A549 (cell line): ENCODE measurements around the gene WDR13. TPM values are rescaled to one million over a fixed set of nuclear protein-coding genes. Genes with fewer than 3 reads are reported as not detected.

ENCODE experiments used
- ATAC-seq, 2 experiments: fragments of 200-7000 bp in 1 of 2; fragments of >200 bp in 1 of 2; cut with Nextera tagmentation in 1 of 2; cut with Tn5 transposase in 1 of 2; 3 replicates each; pipeline versions ENCODE4 v1.8.0 to v1.9.1; 2018 to 2020; ENCODE audit warnings: mild to moderate bottlenecking in 1 of 2, moderate library complexity in 1 of 2
- CTCF ChIA-PET: fragments of 300-600 bp; sonication (Branson Sonifier 250); formaldehyde crosslinking; extraction: SDS; loops from one replicate; lab custom pipeline; 2021; ENCODE audit warnings: antibody characterized with exemption, inconsistent platforms; lab: Yijun Ruan, JAX
- POLR2A ChIA-PET: fragments of 350-600 bp; formaldehyde crosslinking; extraction: SDS; loops from one replicate; lab custom pipeline; 2021; ENCODE audit warnings: antibody characterized with exemption, inconsistent platforms; lab: Yijun Ruan, JAX
- DNase-seq, 2 experiments: peaks; one replicate each; pipeline versions ENCODE4 v3.0.0 to v3.0.0-alpha.2; 2011 to 2016; ENCODE audit warnings: low read depth in 1 of 2, low spot score in 1 of 2
- FAIRE-seq: peaks from 2 replicates; lab custom pipeline; 2011; peaks lifted over from hg19 to GRCh38; lab: Jason Lieb, UNC
- H3K27ac ChIP-seq, 2 experiments: fragments of >200 bp; sonication (Bioruptor Twin); formaldehyde crosslinking; 3 replicates each; pipeline ENCODE4 v1.5.1; 2016 to 2017
- H3K4me1 ChIP-seq: fragments of >200 bp; sonication (Bioruptor Twin); formaldehyde crosslinking; 3 replicates; pipeline ENCODE4 v1.6.1; 2016
- H3K4me2 ChIP-seq: fragments of >200 bp; sonication (Bioruptor Twin); formaldehyde crosslinking; 3 replicates; pipeline ENCODE4 v1.6.1; 2016
- H3K4me3 ChIP-seq: fragments of >200 bp; sonication (Bioruptor Twin); formaldehyde crosslinking; 3 replicates; pipeline ENCODE4 v1.5.1; 2016
- H3K9me3 ChIP-seq: fragments of >200 bp; sonication (Bioruptor Twin); formaldehyde crosslinking; 3 replicates; pipeline ENCODE4 v1.6.1; 2016
- BCL3 ChIP-seq: fragments of >200 bp; sonication (Bioruptor Twin); formaldehyde crosslinking; IDR thresholded peaks from 3 replicates; pipeline ENCODE4 v1.6.1; 2016
- BHLHE40 ChIP-seq: IDR thresholded peaks from 2 replicates; pipeline ENCODE4 v1.6.1; 2012; ENCODE audit warnings: low read depth, low read length, inconsistent platforms
- CBX2 ChIP-seq: fragments of 200-600 bp; sonication (generic); IDR thresholded peaks from 2 replicates; pipeline ENCODE4 v1.6.1; 2016; ENCODE audit warnings: low read depth, mild to moderate bottlenecking, borderline replicate concordance
- CBX8 ChIP-seq: fragments of 200-600 bp; sonication (generic); IDR thresholded peaks from 2 replicates; pipeline ENCODE4 v1.6.1; 2016
- CEBPB ChIP-seq, 2 experiments: fragments of >200 bp in 1 of 2; sonication (Bioruptor Twin) in 1 of 2; formaldehyde crosslinking in 1 of 2; IDR thresholded peaks; 2 replicates each; pipeline ENCODE4 v1.6.1; 2012 to 2016
- E2F6 ChIP-seq: IDR thresholded peaks from 2 replicates; pipeline ENCODE4 v1.6.1; 2012; ENCODE audit warnings: low read depth, borderline replicate concordance
- HDAC2 ChIP-seq: fragments of 200-600 bp; sonication (generic); IDR thresholded peaks from 2 replicates; pipeline ENCODE4 v1.6.1; 2016
- HEYL ChIP-seq: fragments of 250-450 bp; sonication (Bioruptor Pico); IDR thresholded peaks from 2 replicates; pipeline ENCODE4 v1.8.0; 2021; ENCODE audit warnings: mild to moderate bottlenecking, moderate library complexity
- HOXA7 ChIP-seq: fragments of 250-450 bp; sonication (Bioruptor Pico); IDR thresholded peaks from 2 replicates; pipeline ENCODE4 v1.5.0; 2020; ENCODE audit warnings: mild to moderate bottlenecking, moderate library complexity
- HOXB13 ChIP-seq: fragments of 250-450 bp; sonication (Bioruptor Pico); IDR thresholded peaks from 2 replicates; pipeline ENCODE4 v1.5.0; 2020; ENCODE audit warnings: low read depth, mild to moderate bottlenecking, moderate library complexity
- JUNB ChIP-seq: fragments of >200 bp; sonication (Bioruptor Twin); formaldehyde crosslinking; IDR thresholded peaks from 2 replicates; pipeline ENCODE4 v1.6.1; 2016
- KDM5A ChIP-seq: fragments of 200-600 bp; sonication (generic); IDR thresholded peaks from 2 replicates; pipeline ENCODE4 v1.6.1; 2016; ENCODE audit warnings: antibody characterized with exemption, mild to moderate bottlenecking
- MAFK ChIP-seq: fragments of 450-650 bp; IDR thresholded peaks from 2 replicates; pipeline ENCODE4 v1.6.1; 2014; ENCODE audit not compliant: partially characterized antibody
- MYC ChIP-seq: IDR thresholded peaks from 2 replicates; pipeline ENCODE4 v1.6.1; 2012; ENCODE audit warnings: mild to moderate bottlenecking, inconsistent platforms, low read length, improper control_type of control experiment, borderline replicate concordance
- NFE2L2 ChIP-seq: fragments of 150-350 bp; conservative IDR thresholded peaks from 2 replicates; pipeline ENCODE4 v1.6.1; 2014; ENCODE audit warnings: low read length
- NR3C1 ChIP-seq: fragments of >200 bp; sonication (Bioruptor Twin); formaldehyde crosslinking; IDR thresholded peaks from 3 replicates; pipeline ENCODE4 v1.6.1; 2017
- PBX3 ChIP-seq: IDR thresholded peaks from 2 replicates; pipeline ENCODE4 v1.6.1; 2012
- POLR2AphosphoS2 ChIP-seq: conservative IDR thresholded peaks from 2 replicates; pipeline ENCODE4 v1.6.1; 2012; ENCODE audit warnings: low read length, improper control_type of control experiment, inconsistent platforms
- RAD21 ChIP-seq, 2 experiments: fragments of >200 bp in 1 of 2; sonication (Bioruptor Twin) in 1 of 2; formaldehyde crosslinking in 1 of 2; IDR thresholded peaks in 1 of 2; conservative IDR thresholded peaks in 1 of 2; 2 replicates in 1 of 2; 3 replicates in 1 of 2; pipeline ENCODE4 v1.6.1; 2012 to 2018; ENCODE audit warnings: inconsistent platforms in 1 of 2
- RCOR1 ChIP-seq: fragments of 150-350 bp; IDR thresholded peaks from 2 replicates; pipeline ENCODE4 v1.6.1; 2014; ENCODE audit warnings: antibody characterized with exemption, low read length, low read depth
- REST ChIP-seq: fragments of 200-600 bp; sonication (generic); IDR thresholded peaks from 2 replicates; pipeline ENCODE4 v1.6.1; 2016; ENCODE audit warnings: antibody characterized with exemption, mild to moderate bottlenecking, moderate library complexity
- SMC3 ChIP-seq: fragments of >200 bp; sonication (Bioruptor Twin); formaldehyde crosslinking; IDR thresholded peaks from 3 replicates; pipeline ENCODE4 v1.6.1; 2018; ENCODE audit warnings: inconsistent platforms
- SREBF2 ChIP-seq: fragments of 450-650 bp; IDR thresholded peaks from 2 replicates; pipeline ENCODE4 v1.6.1; 2014; ENCODE audit warnings: mild to moderate bottlenecking, moderate library complexity
- ZFP36 ChIP-seq: fragments of 450-650 bp; IDR thresholded peaks from 2 replicates; pipeline ENCODE4 v1.6.1; 2014; ENCODE audit warnings: borderline replicate concordance; ENCODE audit not compliant: partially characterized antibody
- ZNF302 ChIP-seq: fragments of 250-450 bp; sonication (Bioruptor Pico); IDR thresholded peaks from 2 replicates; pipeline ENCODE4 v1.9.0; 2021; ENCODE audit warnings: inconsistent platforms, mild to moderate bottlenecking, moderate library complexity
- ZSCAN20 ChIP-seq: fragments of 250-450 bp; sonication (Bioruptor Pico); IDR thresholded peaks from 2 replicates; pipeline ENCODE4 v1.8.0; 2022; ENCODE audit warnings: mild to moderate bottlenecking, moderate library complexity
- WGBS: methylation state at CpG from one replicate; pipeline ENCODE4 v1.1.6; 2017; ENCODE audit errors: missing lambda C conversion rate; 5-methylcytosine and 5-hydroxymethylcytosine counted together
- polyA plus RNA-seq, 4 experiments: library from polyadenylated mRNA; depleted of rRNA in 3 of 4; stranded (reverse); fragments of >200 nt; fragmentation: RNase III in 1 of 4; extraction: RNeasy Plus Mini Kit Qiagen cat#74134 plus additional on column Dnase treatment in 1 of 4; gene quantifications; 2 replicates in 3 of 4; 3 replicates in 1 of 4; pipeline ENCODE4 v1.2.3, GENCODE V29; 2011 to 2017

The WDR13 gene
- polyA plus RNA-seq, 2 of the 4 experiments (the other 2 are of a cell fraction) = 32.4 to 51.9 TPM

GRCh38 chrX:48613502-48614160 lies 16.3 kb downstream of the WDR13 start:
- CTCF ChIA-PET = no interaction called here
- POLR2A ChIA-PET = no interaction called here

GRCh38 chrX:48616576-48616975 lies 19.3 kb downstream of the WDR13 start:
- H3K4me2 ChIP-seq = no peak overlapping the region
- H3K9me3 ChIP-seq = no peaks in the 10 kb centered on the region
- no peak for FAIRE-seq
- WGBS = 59% methylated on average over 5 of the region's 5 CpGs
- no peak overlapping the region; a peak in 1 of 6 replicates for H3K27ac ChIP-seq
- POLR2A ChIA-PET = no interaction called here
- H3K4me3 ChIP-seq = no peak overlapping the region
- CTCF ChIA-PET = interaction anchor here (0.7 to 1.4 kb wide), 4 partner anchors 9 to 326 kb away, joined by 3 to 5 read pairs (median 3); no protein-coding TSS in a partner anchor
- TF ChIP-seq HEYL (CRISPR knock-in tag) (no peak), MAFK (no peak), NR3C1 (no peak), CBX8 (no peak), BCL3 (no peak), RCOR1 (no peak), RAD21 (conservative IDR thresholded peaks at IDR 0.05 in 1 of 2, IDR thresholded peaks at IDR 0.05 in 1 of 2) (no peak)
- DNase-seq = no peak
- ATAC-seq = no peak
- no peaks in the 10 kb centered on the region for H3K4me1 ChIP-seq

More at GRCh38 chrX:48613502-48614160, 16.3 kb downstream of the WDR13 start:
- DNase-seq (no peak), FAIRE-seq (no peak), ATAC-seq (0 out of 6 replicates have a peak, but pooled peaks of 1 of the 2 experiments have one; percentile 37)
- H3K27ac ChIP-seq = no peak overlapping the region
- H3K4me1 ChIP-seq = no peaks in the 10 kb centered on the region
- 71% methylated on average over 6 of the region's 6 CpGs for WGBS
- H3K4me3 ChIP-seq = no peak overlapping the region
- TF ChIP-seq MYC = no peak
- TF ChIP-seq ZFP36 = no peak
- no peak for TF ChIP-seq ZNF302 (CRISPR knock-in tag)
- no peak for TF ChIP-seq PBX3
- TF ChIP-seq CBX2 = no peak
- no peak for TF ChIP-seq HOXA7
- no peak for TF ChIP-seq HEYL (CRISPR knock-in tag)
- no peak for TF ChIP-seq HOXB13 (CRISPR knock-in tag)
- no peak for TF ChIP-seq ZSCAN20 (CRISPR knock-in tag)
- no peak for TF ChIP-seq JUNB
- TF ChIP-seq KDM5A = no peak
- TF ChIP-seq POLR2AphosphoS2 = no peak
- no peak overlapping the region for H3K4me2 ChIP-seq
- no peaks in the 10 kb centered on the region for H3K9me3 ChIP-seq

GRCh38 chrX:48617542-48618340 lies 20.4 kb downstream of the WDR13 start:
- ATAC-seq (peak in 1 of 2 experiments; percentile 59; a peak in 2 of 6 replicates), DNase-seq (no peak), FAIRE-seq (peak; percentile 39)
- Histone ChIP-seq H3K9me3 (no peaks in the 10 kb centered on the region), H3K4me3 (no peak overlapping the region), H3K4me1 (no peaks in the 10 kb centered on the region), H3K4me2 (no peak overlapping the region), H3K27ac (no peak overlapping the region)
- ChIA-PET CTCF (no interaction called here), POLR2A (no interaction called here)
- 41% methylated on average over 8 of the region's 8 CpGs for WGBS
- TF ChIP-seq REST (no peak), HDAC2 (no peak), NFE2L2 (no peak), BHLHE40 (no peak), BCL3 (no peak), SMC3 (no peak), NR3C1 (no peak), E2F6 (no peak), CEBPB (IDR thresholded peaks at IDR 0.05) (no peak), SREBF2 (no peak)
